GM13977 (cell line): ENCODE data around the gene MYRIP.

Experiments
- DNase-seq: peaks from one replicate; pipeline ENCODE4 v3.0.0; 2012; ENCODE audit warnings: low spot score
- in situ Hi-C: fragments of 300-500 bp; cut with MboI; formaldehyde crosslinking; loops from one replicate; pipeline ENCODE4 v1.12.0; 2022; ENCODE audit warnings: low sequenced_read_pairs, low pct_unique_long_range_greater_than_20kb, mixed read lengths, inconsistent platforms; ENCODE audit not compliant: unreplicated experiment
- TF ChIP-seq, protein P1 (sequence below): IDR thresholded peaks from 2 replicates; pipeline ENCODE4 v1.5.1; 2012; ENCODE audit warnings: mild to moderate bottlenecking, control low read depth; ENCODE audit not compliant: insufficient read depth; ENCODE audit errors: extremely low read depth, missing control alignments

The MYRIP gene

DNA sequence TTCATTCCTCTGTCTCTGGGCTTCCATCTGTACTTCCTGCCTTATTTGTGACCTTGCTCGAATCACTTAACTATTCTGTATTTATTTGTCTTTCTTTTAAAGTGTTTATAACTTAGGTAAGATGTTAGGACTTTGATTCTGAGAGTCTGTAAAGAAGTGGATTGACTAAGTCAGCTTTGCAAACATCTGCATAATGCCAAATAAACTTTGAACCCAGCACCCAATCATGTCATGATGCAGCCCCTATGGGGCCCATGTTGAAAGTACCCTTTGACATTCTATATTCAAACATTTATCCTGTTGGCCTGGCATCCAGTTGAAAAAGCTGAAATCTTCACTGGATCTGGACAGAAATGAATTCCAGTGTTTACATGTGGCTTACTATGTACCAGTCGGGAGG, 3.8 kb upstream of the MYRIP start:
- TF ChIP-seq, protein P1, sequence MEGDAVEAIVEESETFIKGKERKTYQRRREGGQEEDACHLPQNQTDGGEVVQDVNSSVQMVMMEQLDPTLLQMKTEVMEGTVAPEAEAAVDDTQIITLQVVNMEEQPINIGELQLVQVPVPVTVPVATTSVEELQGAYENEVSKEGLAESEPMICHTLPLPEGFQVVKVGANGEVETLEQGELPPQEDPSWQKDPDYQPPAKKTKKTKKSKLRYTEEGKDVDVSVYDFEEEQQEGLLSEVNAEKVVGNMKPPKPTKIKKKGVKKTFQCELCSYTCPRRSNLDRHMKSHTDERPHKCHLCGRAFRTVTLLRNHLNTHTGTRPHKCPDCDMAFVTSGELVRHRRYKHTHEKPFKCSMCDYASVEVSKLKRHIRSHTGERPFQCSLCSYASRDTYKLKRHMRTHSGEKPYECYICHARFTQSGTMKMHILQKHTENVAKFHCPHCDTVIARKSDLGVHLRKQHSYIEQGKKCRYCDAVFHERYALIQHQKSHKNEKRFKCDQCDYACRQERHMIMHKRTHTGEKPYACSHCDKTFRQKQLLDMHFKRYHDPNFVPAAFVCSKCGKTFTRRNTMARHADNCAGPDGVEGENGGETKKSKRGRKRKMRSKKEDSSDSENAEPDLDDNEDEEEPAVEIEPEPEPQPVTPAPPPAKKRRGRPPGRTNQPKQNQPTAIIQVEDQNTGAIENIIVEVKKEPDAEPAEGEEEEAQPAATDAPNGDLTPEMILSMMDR: no peak
- in situ Hi-C loops: no loop called here
- no peak for DNase-seq

DNA sequence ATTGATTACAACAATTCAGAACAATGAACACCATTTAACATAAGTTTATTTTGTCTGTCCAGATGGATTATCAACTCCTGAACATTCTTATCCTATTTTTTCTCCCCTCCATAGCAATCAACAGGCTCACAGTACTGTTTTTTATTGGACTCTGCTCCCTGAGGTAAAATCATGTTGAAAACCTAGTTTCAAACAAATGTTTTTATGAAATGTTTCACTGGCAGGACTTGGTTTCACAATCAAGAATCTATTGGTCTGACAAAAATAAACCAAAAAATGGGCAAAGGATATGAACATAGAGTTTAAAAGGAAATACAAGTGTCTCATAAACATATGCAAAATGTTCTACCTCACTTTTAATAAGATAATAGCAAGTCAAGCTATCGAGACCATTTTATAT, 2.6 kb upstream of the MYRIP start:
- TF ChIP-seq, protein P1: no peak
- in situ Hi-C loops: no loop called here
- no peak for DNase-seq

DNA sequence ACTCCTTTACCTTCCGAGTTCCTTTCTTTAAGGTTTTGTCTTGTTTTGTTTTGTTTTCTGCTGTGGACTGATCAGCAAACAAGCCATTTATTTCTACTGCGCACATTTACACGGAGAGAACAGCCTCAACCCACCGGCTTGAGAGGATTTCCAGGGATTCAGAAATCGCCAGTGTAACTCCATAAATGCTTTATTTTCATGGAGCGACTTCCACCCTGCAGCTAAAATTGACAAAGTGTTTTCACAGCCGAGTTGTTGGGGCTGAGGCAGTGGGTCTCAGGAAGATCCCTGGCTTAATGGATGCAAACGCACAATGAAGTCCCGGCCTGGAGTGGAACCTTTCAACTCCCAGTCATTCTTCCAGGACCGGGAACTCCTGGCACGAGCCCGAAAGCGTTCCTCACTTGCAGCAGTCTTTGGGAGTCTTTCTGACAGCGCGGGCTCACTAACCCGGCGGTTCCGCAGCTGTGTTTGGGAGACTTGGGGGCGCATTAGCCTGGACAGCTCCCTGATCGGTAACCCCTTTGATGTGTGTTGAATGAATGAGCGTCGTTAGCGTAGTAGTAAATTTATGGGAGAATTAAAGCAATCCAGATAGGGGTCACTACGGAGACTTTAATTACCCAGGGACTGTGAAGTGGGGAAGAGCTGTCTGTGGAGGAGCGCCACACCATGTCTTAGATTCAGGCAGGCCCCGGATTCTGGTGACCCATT, 785 bp upstream of the MYRIP start:
- DNase-seq: no peak
- TF ChIP-seq, protein P1: no peak
- in situ Hi-C loops: no loop called here

DNA sequence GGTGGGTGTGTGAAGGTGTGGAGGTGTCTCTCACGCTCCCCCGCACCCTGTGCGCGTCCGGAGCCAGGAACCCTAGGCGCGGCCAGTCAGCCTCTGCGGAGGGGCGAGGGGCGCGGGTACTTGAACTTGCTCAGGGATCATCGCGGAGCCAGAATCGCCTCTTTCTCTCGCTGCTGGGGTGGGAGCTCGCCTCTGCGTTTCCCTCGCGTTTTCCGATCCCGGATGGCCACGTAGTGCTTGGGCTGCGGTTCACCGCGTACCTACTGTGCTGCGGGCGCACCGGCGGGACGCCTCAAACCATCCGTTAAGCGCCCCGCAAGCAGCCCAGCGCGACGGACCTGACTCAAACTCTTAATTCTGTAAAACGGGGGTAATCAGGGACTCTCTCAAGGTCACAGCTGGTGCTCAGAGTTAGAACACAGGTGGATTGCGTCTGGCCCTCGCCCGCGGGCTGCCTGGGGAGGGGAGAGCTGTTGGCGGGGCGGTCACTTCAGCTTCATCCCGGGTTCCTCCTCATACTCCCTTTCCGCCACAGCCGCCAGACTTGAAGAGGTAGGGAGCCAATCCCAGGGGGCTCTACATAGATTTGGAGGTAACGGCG, 686 bp downstream of the MYRIP start:
- in situ Hi-C loops: no loop called here
- peak; percentile 21 for DNase-seq
- TF ChIP-seq, protein P1: no peak

DNA sequence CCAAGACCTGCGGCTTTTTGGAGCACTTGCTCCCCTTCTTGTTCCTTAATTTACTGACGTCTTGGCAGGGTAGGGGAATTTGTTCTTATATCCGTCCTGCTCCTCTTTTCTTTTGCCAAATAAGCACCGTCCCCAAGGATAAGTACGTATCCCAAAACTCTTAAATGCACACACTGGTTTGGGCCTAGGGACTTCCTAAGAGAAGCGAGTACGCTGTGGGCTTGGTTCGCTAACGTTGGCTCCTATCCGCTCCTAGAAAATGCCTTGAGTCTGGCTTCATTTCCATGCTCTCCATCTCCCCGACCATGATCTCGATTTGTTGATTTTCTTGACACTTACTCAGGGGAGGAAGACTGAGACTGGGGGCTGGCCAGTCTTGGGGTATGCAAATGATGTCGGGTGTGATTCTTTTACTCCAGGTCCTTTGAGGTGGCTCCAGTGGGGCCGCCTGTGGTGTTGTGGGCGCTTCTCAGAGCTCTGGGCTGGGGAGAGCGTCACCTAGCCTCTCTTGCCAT, 1.3 kb downstream of the MYRIP start:
- TF ChIP-seq, protein P1: no peak
- in situ Hi-C loops: no loop called here
- no peak for DNase-seq

DNA sequence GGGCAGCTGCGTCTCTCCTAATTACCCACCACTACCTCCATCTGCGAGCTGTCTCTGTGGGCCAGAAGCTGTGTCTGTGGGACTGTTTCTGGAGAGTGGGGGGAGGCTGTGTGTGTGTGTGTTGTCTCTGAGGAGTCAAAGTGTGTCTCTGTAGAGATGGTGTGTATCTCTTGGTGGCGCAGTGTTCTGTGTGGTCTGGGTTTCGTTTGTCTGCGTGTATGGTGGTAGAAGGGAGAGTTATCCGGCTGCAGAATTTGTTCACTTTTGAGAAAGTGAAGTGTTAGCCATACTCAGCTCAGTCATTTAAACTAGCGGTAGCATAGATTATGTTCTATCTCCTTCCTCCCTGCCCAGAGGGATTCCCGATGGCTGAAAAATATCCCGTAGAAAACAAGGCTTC, 2.2 kb downstream of the MYRIP start:
- no peak for DNase-seq
- TF ChIP-seq, protein P1: no peak
- in situ Hi-C loops: no loop called here
